Stimulated activated CD8-positive, alpha-beta memory T cell treated with anti-CD3 and anti-CD28 coated beads, Interleukin-15, amount 100 ng/mL, for 24 hours (primary cell): ENCODE results near the gene OR10H1.
"Not testable (repeated sequence)": the region's sequence is repeated elsewhere in the genome, so short reads cannot be mapped to it uniquely, and the experiment has no call there.

Source experiments
- DNase-seq: peaks from one replicate; pipeline ENCODE4 v3.0.0-alpha.2; 2020; ENCODE audit warnings: low read depth

The OR10H1 gene

DNA sequence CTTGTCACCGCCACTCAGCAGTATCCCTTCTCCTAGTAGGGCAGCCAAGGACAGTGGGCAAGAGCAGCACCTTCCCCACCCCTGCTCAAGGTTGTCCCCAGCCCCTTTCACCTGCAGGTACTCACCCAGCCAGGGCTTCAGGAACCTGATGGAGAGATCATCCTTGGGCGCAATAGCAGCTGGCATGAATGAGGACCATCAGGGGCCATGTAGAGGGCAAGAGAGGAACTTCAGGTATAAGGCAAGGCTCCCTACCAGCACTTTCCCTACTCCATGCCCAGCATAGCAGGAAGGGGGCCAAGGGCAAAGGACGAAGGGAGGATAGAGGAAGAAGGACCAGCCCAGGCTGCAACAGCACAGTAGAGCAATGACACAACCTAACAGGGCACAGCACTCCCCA lies 41.3 kb downstream of the OR10H1 start:
- not testable (repeated sequence) for DNase-seq

DNA sequence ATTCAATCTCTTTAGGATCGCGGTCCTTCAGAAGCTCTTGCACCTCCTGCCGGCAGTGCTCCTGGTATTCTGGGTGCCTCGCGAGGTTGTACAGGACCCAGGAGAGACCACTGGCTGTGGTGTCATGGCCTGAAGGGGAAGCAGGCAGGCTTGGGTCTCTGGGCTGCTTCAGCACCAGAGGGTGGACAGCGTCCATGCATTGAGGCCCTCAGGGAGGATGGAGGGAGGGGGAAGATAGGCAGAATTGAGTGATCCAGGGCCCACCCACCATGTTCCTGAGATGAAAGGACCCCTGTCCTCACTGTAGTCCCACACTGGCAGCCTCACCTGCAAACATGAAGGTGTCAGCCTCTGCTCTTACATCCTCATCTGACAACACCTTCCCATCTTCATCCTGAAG lies 45.9 kb downstream of the OR10H1 start:
- no peak for DNase-seq

DNA sequence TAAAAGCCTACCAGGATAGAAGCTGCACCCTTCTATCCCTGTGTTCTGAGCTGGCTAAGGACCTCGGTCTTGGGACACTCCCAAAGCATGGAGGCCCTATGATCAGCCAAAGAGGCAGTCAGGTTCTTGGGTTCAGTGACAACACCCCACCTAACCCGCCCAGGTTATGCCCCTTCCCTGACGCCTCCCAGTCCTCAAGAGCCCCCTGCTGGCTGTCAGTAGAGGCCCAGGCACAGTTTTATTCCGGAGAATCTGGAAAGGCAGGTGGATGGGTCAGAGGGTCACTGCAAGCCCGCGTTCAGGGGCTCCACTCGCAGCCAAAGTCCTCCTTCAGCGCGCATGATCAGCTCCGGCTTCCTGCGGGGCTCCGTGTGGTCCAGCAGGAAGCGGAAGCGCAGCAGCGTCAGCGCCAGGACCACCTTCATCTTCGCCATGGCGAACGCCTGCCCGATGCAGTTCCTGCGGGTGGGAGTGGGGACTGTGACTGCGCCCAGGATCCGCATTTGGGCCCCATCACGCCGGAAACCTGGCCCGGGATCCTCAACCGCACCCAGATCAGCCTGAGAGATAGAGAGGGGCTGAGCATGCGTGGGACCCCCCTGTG lies 55.4 kb downstream of the OR10H1 start:
- no peak for DNase-seq

DNA sequence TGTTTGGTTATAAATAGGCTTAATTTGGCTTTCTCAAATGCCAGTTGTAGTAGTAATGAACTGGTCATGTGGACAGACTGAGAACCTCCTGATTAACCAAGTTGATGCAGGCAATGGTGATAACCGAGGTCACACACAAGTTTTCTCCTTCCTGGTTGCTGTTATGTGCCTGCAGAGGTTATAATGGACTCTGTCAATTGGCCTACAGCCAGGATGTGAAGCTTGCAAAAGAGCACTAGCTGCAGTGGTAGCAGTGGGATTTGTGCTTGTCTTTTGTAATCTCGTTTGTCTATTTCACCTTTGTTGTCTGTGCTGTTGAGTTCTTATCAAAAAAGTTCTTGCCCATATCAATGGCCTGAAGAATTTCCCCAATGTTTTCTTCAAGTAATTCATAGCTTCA lies 57.1 kb downstream of the OR10H1 start:
- no peak for DNase-seq
